HUES6 (cell line): ENCODE data around the gene SH2D7.

Experiments used
- H3K27ac ChIP-seq: 2 replicates; pipeline ENCODE4 v1.7.0; 2013; ENCODE audit warnings: low read depth, mild to moderate bottlenecking, low read length, inconsistent platforms
- H3K27me3 ChIP-seq: 2 replicates; pipeline ENCODE4 v1.6.1; 2013; ENCODE audit warnings: low read length; ENCODE audit not compliant: control insufficient read depth, insufficient read depth
- H3K36me3 ChIP-seq: 2 replicates; pipeline ENCODE4 v1.6.1; 2013; ENCODE audit warnings: low read length; ENCODE audit not compliant: control insufficient read depth, insufficient read depth
- H3K4me1 ChIP-seq: 2 replicates; pipeline ENCODE4 v1.6.1; 2013; ENCODE audit warnings: low read length; ENCODE audit not compliant: control insufficient read depth, insufficient read depth
- H3K4me3 ChIP-seq: 2 replicates; pipeline ENCODE4 v1.5.1; 2013; ENCODE audit warnings: low read depth, low read length
- H3K9ac ChIP-seq: one replicate; pipeline ENCODE4 v1.6.1; 2013; ENCODE audit warnings: mild to moderate bottlenecking, low read length
- H3K9me3 ChIP-seq: 2 replicates; pipeline ENCODE4 v1.6.1; 2013; ENCODE audit warnings: low read depth, low read length; ENCODE audit not compliant: control insufficient read depth, insufficient read depth

The SH2D7 gene

DNA sequence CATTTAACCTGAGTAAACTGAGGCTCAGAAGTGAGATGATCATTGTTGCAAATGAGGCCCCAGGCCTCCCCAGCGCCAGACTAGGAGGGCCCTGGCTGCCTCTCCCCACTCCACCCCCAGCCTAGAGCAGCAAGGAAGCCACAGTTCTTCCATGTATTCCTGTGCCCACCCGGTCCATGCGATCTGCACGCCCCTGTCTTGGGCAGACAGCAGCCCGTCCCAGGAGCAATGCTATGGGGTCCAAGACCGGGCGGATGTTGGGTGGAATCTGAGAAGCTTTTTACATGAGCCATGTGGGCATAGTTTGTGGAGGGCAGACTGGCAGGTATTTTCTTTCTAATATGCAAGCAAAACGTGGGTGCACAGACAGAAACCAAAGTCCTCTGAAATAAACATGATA lies 15.1 kb downstream of the SH2D7 start:
- Histone ChIP-seq H3K36me3 (peaks cover 7% of the 10 kb centered on the region), H3K9me3 (no peaks in the 10 kb centered on the region), H3K9ac (no peak overlapping the region), H3K27me3 (no peaks in the 10 kb centered on the region), H3K27ac (no peak overlapping the region), H3K4me3 (no peak overlapping the region), H3K4me1 (no peaks in the 10 kb centered on the region)

DNA sequence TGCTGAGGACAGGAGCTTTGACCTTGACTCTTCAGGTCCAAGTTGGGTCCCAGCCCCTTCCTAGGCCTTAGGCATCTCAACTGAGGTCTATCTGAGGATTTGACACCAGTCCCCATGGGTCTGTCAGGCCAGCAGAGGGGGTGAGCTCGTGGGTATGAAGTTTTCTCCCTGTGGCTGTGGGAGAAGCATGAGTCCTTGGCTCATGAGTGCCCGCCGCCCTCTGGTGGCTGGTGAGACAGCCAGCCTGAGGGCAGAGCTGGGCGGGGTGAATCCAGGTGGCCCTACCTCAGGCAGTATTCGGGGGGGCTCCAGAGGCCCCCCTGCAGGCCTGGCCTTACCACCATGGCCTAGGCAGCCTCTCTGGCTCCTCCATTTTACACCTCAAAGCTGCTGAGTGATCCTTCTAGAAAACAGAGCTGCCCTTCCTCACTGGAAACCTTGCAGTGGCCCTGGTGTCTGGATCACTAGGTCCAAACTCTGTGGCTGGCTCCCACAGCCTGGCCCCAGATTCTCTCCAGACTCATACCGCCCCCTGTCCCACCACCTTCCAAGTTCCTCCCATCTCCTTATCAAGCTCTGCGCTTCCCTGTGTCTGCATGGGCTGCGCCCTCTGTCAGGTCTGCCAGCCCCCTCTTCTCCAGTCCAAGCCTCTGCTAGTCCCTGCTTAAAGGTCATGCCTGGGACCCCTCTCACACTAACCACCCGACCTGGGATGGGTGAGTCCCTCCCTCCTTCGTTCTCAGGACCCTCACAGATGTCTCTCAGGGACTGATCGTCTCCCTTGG lies 16.1 kb downstream of the SH2D7 start:
- Histone ChIP-seq H3K4me1 (peaks cover under 1% of the 10 kb centered on the region; the same call in 1 of the 2 replicates), H3K9me3 (no peaks in the 10 kb centered on the region), H3K36me3 (peaks cover 7% of the 10 kb centered on the region), H3K27ac (no peak overlapping the region), H3K27me3 (no peaks in the 10 kb centered on the region), H3K9ac (no peak overlapping the region), H3K4me3 (no peak overlapping the region)

DNA sequence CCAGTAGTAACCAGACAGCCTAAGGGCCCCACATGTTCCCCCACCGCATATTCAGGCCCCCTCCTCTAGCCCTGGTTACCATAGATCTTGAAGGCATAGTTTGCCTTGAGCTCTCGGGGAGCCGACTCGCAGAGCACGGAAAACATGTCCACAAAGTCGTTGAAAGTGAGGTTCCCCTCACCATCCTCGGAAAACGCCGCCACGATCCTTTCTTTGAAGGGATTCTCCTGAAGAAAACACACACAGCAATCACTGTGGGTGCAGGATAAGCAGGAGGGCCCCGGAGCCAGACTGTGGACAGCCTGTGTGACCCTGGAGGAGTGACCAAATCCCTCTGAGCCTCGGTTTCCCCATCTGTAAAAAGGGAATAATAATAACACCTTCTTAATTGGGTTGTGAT lies 16.8 kb downstream of the SH2D7 start:
- Histone ChIP-seq H3K27me3 (no peaks in the 10 kb centered on the region), H3K27ac (no peak overlapping the region), H3K4me1 (peaks cover 6% of the 10 kb centered on the region), H3K4me3 (no peak overlapping the region), H3K36me3 (peaks cover 7% of the 10 kb centered on the region), H3K9ac (no peak overlapping the region), H3K9me3 (no peaks in the 10 kb centered on the region)

DNA sequence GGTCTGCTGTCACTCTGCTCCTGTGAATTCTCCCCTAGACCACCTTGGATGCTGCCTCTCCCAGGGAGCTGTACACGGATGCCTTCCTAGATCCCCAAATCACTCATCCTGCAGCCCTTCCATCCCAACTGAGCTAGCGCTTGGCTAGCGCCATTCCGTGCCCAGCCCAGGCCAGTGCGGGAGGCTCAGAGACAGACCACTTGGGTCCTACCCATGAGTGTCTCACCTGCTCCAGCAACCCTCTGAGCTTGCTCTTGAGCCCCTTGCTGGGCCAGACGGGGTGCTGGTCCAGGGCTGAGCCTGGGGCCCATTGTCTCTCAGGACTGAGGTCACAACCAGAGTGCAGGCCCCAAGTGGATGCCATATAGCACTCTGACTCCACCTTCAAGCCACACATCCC lies 17.7 kb downstream of the SH2D7 start:
- peaks cover 7% of the 10 kb centered on the region for H3K36me3 ChIP-seq
- no peaks in the 10 kb centered on the region for H3K9me3 ChIP-seq
- no peak overlapping the region for H3K4me3 ChIP-seq
- no peaks in the 10 kb centered on the region for H3K27me3 ChIP-seq
- H3K4me1 ChIP-seq = peaks cover 6% of the 10 kb centered on the region
- H3K9ac ChIP-seq = no peak overlapping the region
- no peak overlapping the region for H3K27ac ChIP-seq

DNA sequence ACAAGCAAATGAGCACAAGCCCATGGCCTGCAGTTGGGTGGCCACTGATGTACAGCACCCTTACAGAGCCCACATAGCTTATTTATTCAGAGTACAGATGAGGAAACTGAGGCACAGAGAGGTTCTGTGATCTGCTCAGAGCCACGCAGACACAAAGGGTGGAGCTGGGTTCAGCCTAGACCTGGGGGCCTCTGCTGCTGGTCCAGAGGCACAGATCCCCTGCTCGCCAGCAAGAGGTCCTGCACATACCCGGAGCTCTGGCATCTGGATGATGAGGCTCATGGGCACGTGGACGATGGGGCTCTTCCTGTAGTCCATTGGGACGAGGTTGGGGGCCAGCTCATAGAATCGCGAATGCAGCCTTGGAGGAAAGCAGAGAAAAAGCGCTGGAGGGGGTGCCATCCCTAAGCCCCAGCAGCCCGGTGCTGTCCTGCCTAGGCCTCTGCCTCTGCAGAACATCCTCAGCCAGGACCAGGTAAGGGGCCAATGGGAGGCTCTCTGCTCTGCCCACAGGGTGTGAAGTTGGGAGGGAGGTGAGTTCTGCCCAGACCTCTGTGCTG lies 18.6 kb downstream of the SH2D7 start:
- no peaks in the 10 kb centered on the region for H3K27me3 ChIP-seq

DNA sequence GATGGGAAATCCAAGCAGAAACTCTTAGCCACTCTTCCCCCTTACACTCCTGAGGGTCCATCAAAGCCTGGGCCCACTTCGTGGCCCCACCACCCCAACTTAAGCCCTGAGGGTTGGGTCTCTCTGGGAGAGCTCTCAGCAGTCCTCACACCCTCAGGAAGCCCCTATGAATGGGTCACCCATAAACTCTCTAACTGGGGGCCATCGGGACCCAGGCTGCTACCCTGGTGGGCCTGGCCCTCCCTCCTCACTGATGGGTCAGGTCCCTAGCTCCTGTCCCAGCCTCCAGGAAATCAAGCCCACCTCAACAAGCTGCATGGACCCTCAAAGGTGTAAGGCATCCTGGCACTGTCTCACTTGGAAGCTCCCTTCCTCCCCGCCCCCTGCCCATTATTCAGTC lies 19.4 kb downstream of the SH2D7 start:
- H3K9ac ChIP-seq = no peak overlapping the region
- no peaks in the 10 kb centered on the region for H3K27me3 ChIP-seq
- peaks cover 6% of the 10 kb centered on the region for H3K4me1 ChIP-seq

More for the DNA sequence above, 18.6 kb downstream of the SH2D7 start:
- H3K4me3 ChIP-seq = no peak overlapping the region
- peaks cover 6% of the 10 kb centered on the region for H3K4me1 ChIP-seq
- H3K27ac ChIP-seq = no peak overlapping the region
- H3K36me3 ChIP-seq = 0 out of 2 replicates have a peak, but pooled peaks cover under 1% of the 10 kb centered on the region
- H3K9ac ChIP-seq = no peak overlapping the region
- no peaks in the 10 kb centered on the region for H3K9me3 ChIP-seq

DNA sequence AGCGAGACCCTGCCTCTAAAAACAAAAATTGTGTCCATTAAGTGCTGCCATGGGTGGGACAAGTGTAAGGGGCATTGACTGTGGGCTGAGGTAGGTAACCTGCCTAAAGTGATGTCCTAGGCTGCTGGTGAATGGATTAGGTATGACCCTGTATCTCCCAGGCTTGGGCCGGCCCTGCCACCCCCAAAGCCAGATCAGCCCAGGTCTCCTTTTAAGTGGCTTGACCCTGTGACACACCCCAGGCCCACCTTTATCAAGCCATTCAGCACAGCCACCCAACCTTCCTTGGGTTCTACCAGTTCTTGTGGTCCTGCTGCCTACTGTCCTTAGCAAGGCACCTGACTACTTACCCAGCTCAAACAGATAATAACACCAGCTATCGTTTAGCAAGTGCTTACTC lies 20.2 kb downstream of the SH2D7 start:
- Histone ChIP-seq H3K9ac (no peak overlapping the region), H3K27me3 (no peaks in the 10 kb centered on the region), H3K4me1 (peaks cover 6% of the 10 kb centered on the region), H3K36me3 (no peaks in the 10 kb centered on the region), H3K9me3 (no peaks in the 10 kb centered on the region), H3K4me3 (no peak overlapping the region), H3K27ac (no peak overlapping the region)

More for the DNA sequence above, 19.4 kb downstream of the SH2D7 start:
- Histone ChIP-seq H3K4me3 (no peak overlapping the region), H3K9me3 (no peaks in the 10 kb centered on the region), H3K36me3 (no peaks in the 10 kb centered on the region), H3K27ac (no peak overlapping the region)

DNA sequence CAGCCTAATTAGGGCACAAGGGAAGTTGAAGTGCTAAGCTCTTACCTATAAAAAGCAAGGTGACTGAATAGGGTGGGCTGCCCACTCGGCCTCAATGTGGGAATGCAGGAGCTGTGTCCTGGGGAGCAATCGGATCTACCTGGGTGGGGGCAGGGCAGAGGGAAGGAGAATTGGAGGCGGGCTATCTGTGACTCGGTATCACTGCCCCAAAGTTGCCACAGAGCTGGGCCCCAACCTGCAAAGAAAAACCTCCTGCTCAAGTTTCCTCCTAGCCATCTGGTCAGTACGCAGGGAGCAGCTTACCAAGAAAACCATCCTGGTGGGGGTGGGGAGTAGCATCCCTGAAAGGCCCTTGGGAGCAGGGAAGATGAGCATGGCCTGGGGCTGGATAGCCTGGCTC lies 28.2 kb downstream of the SH2D7 start:
- H3K9ac ChIP-seq = no peak overlapping the region
- no peak overlapping the region for H3K4me3 ChIP-seq
- H3K27ac ChIP-seq = no peak overlapping the region

DNA sequence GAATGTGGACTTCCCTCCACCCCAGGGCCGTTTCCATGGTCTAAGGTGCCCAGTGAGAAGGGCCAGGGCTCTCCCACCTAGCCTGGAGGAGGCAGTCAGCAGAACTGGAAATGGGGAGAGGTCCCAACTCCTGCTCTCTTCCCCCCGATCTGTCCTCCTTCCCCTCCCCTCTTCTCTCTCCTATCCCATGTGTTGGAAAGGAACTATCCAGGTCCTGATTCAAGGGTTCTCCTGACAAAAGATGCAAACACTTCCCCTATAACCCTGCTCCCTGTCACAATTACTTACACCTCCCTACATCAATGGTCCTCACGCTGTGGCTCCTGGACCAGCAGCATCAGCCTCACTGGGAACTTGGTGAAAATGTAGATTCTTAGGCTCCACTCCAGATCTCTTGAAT lies 32.9 kb downstream of the SH2D7 start:
- Histone ChIP-seq H3K9me3 (no peaks in the 10 kb centered on the region), H3K27me3 (no peaks in the 10 kb centered on the region), H3K4me1 (peaks cover 22% of the 10 kb centered on the region), H3K4me3 (no peak overlapping the region), H3K9ac (no peak overlapping the region), H3K36me3 (no peaks in the 10 kb centered on the region), H3K27ac (no peak overlapping the region)

More for the DNA sequence above, 28.2 kb downstream of the SH2D7 start:
- Histone ChIP-seq H3K9me3 (no peaks in the 10 kb centered on the region), H3K4me1 (peaks cover 10% of the 10 kb centered on the region), H3K36me3 (no peaks in the 10 kb centered on the region), H3K27me3 (no peaks in the 10 kb centered on the region)

DNA sequence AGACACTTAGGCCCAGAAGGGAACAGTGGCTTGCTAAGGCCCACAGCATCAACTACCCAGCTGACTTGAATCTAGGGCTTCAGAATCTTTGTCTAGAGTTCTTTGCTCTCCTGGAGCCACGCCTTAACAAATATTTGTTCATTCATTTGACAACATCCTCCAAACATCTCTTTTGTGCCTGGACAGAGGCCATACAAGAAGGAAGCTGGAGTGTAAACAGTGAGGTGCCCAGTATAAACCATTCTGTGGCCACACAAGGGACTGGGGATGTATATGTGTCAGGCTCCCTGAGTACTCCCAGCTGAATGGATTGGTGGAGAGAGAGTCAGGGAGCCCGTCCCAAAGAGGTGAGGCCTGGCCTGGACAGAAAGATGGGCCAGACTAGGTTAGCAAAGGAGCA lies 35.5 kb downstream of the SH2D7 start:
- Histone ChIP-seq H3K27me3 (no peaks in the 10 kb centered on the region), H3K4me1 (peaks cover 18% of the 10 kb centered on the region; the same call in 1 of the 2 replicates), H3K9me3 (no peaks in the 10 kb centered on the region), H3K4me3 (no peak overlapping the region), H3K36me3 (no peaks in the 10 kb centered on the region), H3K27ac (no peak overlapping the region), H3K9ac (no peak overlapping the region)

DNA sequence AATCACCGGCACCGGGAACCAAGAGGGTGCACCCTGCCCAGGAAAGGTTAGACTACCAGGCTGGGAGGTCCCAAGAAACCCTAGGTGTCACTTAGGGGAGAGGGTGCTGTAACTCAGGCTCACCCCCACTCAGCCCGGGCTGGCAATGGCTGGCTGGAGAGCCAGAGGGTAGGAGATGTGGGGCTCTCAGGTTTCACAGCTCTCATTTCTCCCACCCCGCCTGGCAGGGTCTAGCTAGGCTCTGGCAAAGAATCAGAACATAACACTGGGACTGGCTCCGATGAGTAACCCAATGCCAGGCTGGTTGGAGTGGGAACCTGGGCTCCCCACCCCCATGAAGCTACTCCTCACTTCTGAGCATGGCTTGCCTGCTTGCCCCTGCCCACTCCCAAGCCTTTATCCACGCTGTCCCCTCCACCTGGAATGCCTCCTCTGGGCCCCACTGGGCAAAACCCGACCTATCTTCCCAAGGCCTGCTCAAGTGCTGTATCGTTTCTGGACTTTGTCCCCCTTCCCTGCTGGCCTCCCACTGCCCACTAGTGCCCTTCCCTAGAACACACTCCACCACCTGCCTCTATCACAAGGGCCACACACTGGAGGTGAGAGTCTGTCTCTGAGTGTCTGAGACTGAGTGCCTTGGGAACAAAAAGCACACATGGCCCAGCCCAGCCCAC lies 36.9 kb downstream of the SH2D7 start:
- H3K9me3 ChIP-seq = no peaks in the 10 kb centered on the region
- H3K36me3 ChIP-seq = no peaks in the 10 kb centered on the region
- peaks cover 18% of the 10 kb centered on the region; the same call in 1 of the 2 replicates for H3K4me1 ChIP-seq
- H3K9ac ChIP-seq = no peak overlapping the region
- H3K27me3 ChIP-seq = no peaks in the 10 kb centered on the region
- H3K27ac ChIP-seq = no peak overlapping the region
- no peak overlapping the region for H3K4me3 ChIP-seq
